ENCODE measurements around the gene TMCO2. TPM values are rescaled to one million over a fixed set of nuclear protein-coding genes. Genes with fewer than 3 reads are reported as not detected.

TMCO2 gene
- not detected for total RNA-seq
- not detected for polyA plus RNA-seq
- long read RNA-seq, donor 1, result 0 reads
- long read RNA-seq, donor 2, result 0 reads
- long read RNA-seq, donor 3, result 0 reads

DNA sequence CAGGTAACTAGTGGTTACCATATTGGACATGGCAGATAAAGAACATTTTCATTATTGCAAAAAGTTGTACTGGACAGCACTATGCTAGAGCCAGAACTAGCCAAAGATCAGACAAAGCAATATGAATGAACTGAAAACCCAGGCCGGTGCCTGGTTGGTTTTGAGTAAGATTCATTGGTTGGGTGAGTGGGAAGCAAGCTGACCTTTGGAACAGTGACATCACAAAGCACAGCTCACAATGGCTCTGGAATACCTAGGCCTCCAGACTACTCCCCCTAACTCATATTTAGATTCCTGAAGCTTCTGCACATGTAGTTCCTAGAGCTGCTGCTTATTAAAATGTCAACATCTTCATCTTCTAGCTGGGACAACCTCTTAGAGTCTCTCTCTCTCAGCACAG, at the start of gene TMCO2:
TSS of gene TMCO2 (plus strand) at position 283 of the 400 bp plus-strand sequence. CDS start at position 340, 57 bp downstream.
- DNase-seq (no peak), ATAC-seq (no peak)
- Histone ChIP-seq H3K4me1 (peaks cover 0 to 12% (median 2%) of the 10 kb centered on the region in 12 donors), H3K36me3 (no peaks in the 10 kb centered on the region), H3K27me3 (no peaks in the 10 kb centered on the region), H3K9me3 (no peaks in the 10 kb centered on the region), H3K27ac (no peak within 1 kb of the TSS), H3K4me3 (no peak within 1 kb of the TSS)
- 75 to 84% (median 76%) methylated on average over 1 of the region's 1 CpG for whole genome bisulfite sequencing, 4 donors
- TF ChIP-seq POLR2A (IDR thresholded peaks at IDR 0.05), result no peak
- TF ChIP-seq, protein P1, sequence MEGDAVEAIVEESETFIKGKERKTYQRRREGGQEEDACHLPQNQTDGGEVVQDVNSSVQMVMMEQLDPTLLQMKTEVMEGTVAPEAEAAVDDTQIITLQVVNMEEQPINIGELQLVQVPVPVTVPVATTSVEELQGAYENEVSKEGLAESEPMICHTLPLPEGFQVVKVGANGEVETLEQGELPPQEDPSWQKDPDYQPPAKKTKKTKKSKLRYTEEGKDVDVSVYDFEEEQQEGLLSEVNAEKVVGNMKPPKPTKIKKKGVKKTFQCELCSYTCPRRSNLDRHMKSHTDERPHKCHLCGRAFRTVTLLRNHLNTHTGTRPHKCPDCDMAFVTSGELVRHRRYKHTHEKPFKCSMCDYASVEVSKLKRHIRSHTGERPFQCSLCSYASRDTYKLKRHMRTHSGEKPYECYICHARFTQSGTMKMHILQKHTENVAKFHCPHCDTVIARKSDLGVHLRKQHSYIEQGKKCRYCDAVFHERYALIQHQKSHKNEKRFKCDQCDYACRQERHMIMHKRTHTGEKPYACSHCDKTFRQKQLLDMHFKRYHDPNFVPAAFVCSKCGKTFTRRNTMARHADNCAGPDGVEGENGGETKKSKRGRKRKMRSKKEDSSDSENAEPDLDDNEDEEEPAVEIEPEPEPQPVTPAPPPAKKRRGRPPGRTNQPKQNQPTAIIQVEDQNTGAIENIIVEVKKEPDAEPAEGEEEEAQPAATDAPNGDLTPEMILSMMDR (IDR thresholded peaks at IDR 0.05), result no peak
- intact Hi-C loops (cut with DNase I), result no loop called here

DNA sequence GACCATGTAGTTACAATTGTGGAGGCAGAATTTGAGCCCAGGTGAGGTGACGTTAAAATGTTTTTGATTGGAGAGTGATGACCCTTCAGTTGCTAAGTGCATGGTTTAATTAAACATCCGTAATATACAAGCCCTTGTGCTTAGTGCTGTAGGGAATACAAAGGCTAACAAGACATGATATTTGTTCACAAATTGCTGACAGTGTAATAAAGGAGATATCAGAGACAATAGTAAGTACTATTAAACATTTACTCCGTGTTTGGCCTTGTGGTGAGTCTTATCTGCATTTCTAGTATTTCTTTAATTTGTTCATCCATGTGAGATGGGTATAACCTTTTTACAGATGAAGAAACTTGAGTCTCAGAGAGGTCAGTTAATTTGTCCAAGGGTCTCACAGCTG, 48.6 kb upstream of the TMCO2 start:
- Histone ChIP-seq H3K27ac (peak overlapping the region in 1 of 12 donors; percentile 30), H3K4me1 (peaks cover 0 to 14% (median 1%) of the 10 kb centered on the region in 12 donors), H3K27me3 (no peaks in the 10 kb centered on the region), H3K36me3 (peaks cover 0 to 80% (median 61%) of the 10 kb centered on the region in 9 donors), H3K9me3 (no peaks in the 10 kb centered on the region), H3K4me3 (no peak overlapping the region)
- intact Hi-C loops (cut with DNase I), result no loop called here
- ATAC-seq (no peak), DNase-seq (no peak)
- TF ChIP-seq, protein P1 (IDR thresholded peaks at IDR 0.05), result no peak
- no peak for TF ChIP-seq POLR2A (IDR thresholded peaks at IDR 0.05)
- 88 to 94% (median 91%) methylated on average over 3 of the region's 3 CpGs for WGBS, 4 donors

DNA sequence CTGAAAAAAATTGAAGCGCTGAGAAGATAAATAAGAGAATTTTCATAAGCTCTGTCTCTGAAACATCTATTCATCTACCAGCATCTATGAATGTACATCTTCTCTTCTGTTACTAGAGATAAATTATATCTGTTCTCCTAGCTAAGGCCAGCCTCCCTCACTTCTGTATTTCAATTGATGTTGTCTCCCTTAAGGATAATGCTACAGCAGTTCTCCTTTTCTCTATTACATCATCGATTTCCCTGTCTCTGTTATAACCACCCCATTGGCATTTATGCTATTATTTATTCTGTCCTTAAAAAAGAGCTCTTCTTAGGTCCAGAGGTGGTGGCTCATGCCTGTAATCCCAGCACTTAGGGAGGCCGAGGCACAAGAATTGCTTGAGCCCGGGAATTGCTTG, 42.9 kb upstream of the TMCO2 start:
- intact Hi-C loops (cut with DNase I), result no loop called here
- Histone ChIP-seq H3K9me3 (no peaks in the 10 kb centered on the region), H3K27ac (no peak overlapping the region), H3K4me1 (peaks cover 0 to 11% (median 2%) of the 10 kb centered on the region in 12 donors), H3K36me3 (peaks cover 0 to 85% (median 66%) of the 10 kb centered on the region in 9 donors), H3K4me3 (no peak overlapping the region), H3K27me3 (no peaks in the 10 kb centered on the region)
- DNase-seq, result no peak
- WGBS, 4 donors, result 93 to 99% (median 94%) methylated on average over 4 of the region's 4 CpGs
- ATAC-seq, result no peak
- TF ChIP-seq POLR2A (IDR thresholded peaks at IDR 0.05), result no peak
- TF ChIP-seq, protein P1 (IDR thresholded peaks at IDR 0.05), result no peak

DNA sequence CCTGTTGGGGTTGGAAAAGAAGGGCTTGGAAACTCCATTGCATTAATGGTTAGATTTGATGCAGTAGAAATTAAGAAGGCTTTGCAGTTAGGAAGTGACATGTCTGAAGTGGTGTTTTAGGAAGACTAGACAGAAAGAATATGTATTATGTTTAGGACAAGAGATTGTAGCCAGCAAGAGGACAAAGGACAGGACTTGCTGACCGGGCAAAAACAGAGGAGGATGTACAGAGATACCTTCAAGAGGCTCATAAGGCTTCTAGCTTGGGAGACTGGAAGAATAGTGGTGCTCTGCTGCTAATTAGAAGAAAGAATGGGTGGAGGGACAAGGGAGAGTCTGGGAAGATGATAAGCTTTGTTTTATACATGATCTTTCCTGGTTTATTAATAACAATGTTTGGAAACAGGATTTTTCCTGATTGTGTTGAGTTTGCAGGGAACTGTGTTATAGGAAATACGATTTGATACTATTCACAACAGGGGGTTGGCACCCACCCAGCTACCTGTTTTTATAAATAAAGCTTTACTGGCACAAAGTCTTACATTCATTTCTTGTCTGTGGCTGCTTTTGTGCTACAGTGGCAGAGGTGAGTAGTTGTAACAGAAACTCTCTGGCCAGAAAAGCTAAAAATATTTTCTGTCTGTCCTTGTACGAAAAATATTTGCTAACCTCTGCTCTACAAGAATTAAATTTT, 37.1 kb upstream of the TMCO2 start:
- H3K27me3 ChIP-seq, result no peaks in the 10 kb centered on the region
- H3K4me1 ChIP-seq, result peaks cover 0 to 16% (median 5%) of the 10 kb centered on the region in 12 donors
- intact Hi-C loops (cut with DNase I), result no loop called here
- ATAC-seq (no peak), DNase-seq (no peak)
- H3K36me3 ChIP-seq, result peaks cover 0 to 87% (median 61%) of the 10 kb centered on the region in 9 donors
- 77 to 86% (median 80%) methylated on average over 3 of the region's 3 CpGs for WGBS, 4 donors
- no peaks in the 10 kb centered on the region for H3K9me3 ChIP-seq
- H3K4me3 ChIP-seq, result no peak overlapping the region
- TF ChIP-seq, protein P1 (IDR thresholded peaks at IDR 0.05), result no peak
- TF ChIP-seq POLR2A (IDR thresholded peaks at IDR 0.05), result no peak
- H3K27ac ChIP-seq, result no peak overlapping the region

Data from heart left ventricle (tissue), 16 donors.